HepG2 (cell line): ENCODE data around the gene TBL2. TPM values are rescaled to one million over a fixed set of nuclear protein-coding genes. Genes with fewer than 3 reads are reported as not detected.

ENCODE experiments used
- ATAD3A ChIP-seq: sonication (generic); formaldehyde crosslinking; IDR thresholded peaks from 2 replicates; pipeline ENCODE4 v1.4.0; 2020; ENCODE audit warnings: missing genetic modification reagents
- GATA4 ChIP-seq: sonication (generic); IDR thresholded peaks from 2 replicates; pipeline ENCODE4 v1.6.1; 2016; ENCODE audit warnings: antibody characterized with exemption, low read depth, borderline replicate concordance
- MEIS2 ChIP-seq: sonication (generic); formaldehyde crosslinking; IDR thresholded peaks from 2 replicates; pipeline ENCODE4 v1.9.0; 2021; ENCODE audit warnings: mild to moderate bottlenecking, missing genetic modification reagents
- NCOA1 ChIP-seq: sonication (generic); formaldehyde crosslinking; IDR thresholded peaks from 2 replicates; pipeline ENCODE4 v1.9.0; 2021; ENCODE audit warnings: missing genetic modification reagents
- YEATS2 ChIP-seq: sonication (generic); formaldehyde crosslinking; IDR thresholded peaks from 2 replicates; pipeline ENCODE4 v1.4.0; 2020; ENCODE audit warnings: missing genetic modification reagents, borderline replicate concordance
- ZNF3 ChIP-seq: IDR thresholded peaks from 2 replicates; pipeline ENCODE4 v1.7.0; 2017; ENCODE audit warnings: inconsistent platforms
- polyA plus RNA-seq, 8 experiments: library from polyadenylated mRNA; depleted of rRNA in 3 of 8; stranded (reverse) in 7 of 8; unstranded in 1 of 8; fragments of >200 nt; fragmentation: Illumina TruSeq in 4 of 8; extraction: Trizol in 4 of 8; gene quantifications; 2 replicates each; pipeline versions ENCODE4 v1.2.1 to v1.2.3, GENCODE V29; 2011 to 2016; ENCODE audit warnings: low read depth in 4 of 8, missing spikeins in 1 of 8, mixed read lengths in 1 of 8; ENCODE audit not compliant: insufficient read depth in 1 of 8
- total RNA-seq, 5 experiments: library from RNA; depleted of rRNA; stranded (reverse); fragments of >200 nt; fragmentation: Illumina TruSeq; extraction: Trizol; gene quantifications; 2 replicates each; pipeline ENCODE4 v1.2.3, GENCODE V29; 2016; ENCODE audit warnings: low read depth in 1 of 5
- TF ChIP-seq, protein P1 (sequence below): sonication (generic); formaldehyde crosslinking; IDR thresholded peaks from 2 replicates; pipeline ENCODE4 v1.4.0; 2020; ENCODE audit warnings: mild to moderate bottlenecking, missing genetic modification reagents, borderline replicate concordance
- TF ChIP-seq, protein P2 (sequence below), 2 experiments: fragments of 450-650 bp in 1 of 2; sonication (generic) in 1 of 2; formaldehyde crosslinking in 1 of 2; IDR thresholded peaks; 2 replicates each; pipeline versions ENCODE4 v1.6.1 to v1.8.0; 2016 to 2022; ENCODE audit warnings: antibody characterized with exemption in 1 of 2, mild to moderate bottlenecking in 1 of 2, missing genetic modification reagents in 1 of 2
- TF ChIP-seq, protein P3 (sequence below): sonication (generic); formaldehyde crosslinking; IDR thresholded peaks from 2 replicates; pipeline ENCODE4 v1.9.0; 2021; ENCODE audit warnings: missing genetic modification reagents, borderline replicate concordance

Gene TBL2
- total and polyA plus RNA-seq, 2 of the 13 experiments (the other 11 are each of a cell fraction or from before 2014, with no cell fraction given) = 43.4 to 47.2 TPM

DNA sequence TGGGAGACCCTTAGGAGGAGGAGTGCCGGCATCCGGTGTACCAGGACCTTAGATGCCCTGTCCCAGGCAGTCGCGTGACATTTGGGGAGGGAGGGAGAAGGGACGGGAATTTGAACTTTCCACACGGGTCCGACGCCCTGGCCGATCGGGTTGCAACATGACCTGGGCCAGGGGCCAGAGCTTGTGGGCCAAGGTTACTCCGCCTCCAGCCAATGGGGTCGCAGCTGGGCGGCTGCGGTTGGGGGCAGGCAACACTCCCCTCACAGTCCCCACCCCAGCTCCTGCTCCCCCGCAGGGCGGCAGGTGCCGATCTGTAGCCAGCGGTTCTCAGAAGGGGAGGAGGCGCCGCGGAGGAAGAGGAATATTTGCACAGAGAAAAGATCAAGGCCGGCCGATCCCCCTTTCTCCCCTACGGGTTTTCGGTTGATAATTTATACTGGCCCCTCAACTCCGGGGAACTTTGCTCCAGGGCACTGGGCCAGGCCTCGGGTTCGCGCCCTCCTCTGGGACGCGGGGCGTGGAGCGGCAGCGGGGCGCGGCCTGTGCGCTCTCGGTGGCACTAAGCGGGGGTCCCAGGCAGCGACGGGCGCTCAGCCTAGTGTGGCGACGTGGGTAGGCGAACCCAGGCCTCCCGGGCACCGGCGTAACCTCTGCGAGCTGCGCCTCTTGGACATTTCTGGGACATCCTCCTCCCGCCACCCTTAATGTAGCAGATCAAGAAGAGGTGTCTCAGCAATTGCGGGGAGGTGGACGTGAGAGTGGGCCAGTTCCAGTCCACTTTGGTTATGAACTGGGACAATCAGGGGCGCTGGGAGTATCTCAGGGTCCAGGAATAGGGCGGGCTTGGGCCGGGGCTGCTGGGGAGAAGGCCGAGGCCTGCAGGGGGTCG is 44.8 kb upstream of the TBL2 start (continued):
- TF ChIP-seq, protein P1, sequence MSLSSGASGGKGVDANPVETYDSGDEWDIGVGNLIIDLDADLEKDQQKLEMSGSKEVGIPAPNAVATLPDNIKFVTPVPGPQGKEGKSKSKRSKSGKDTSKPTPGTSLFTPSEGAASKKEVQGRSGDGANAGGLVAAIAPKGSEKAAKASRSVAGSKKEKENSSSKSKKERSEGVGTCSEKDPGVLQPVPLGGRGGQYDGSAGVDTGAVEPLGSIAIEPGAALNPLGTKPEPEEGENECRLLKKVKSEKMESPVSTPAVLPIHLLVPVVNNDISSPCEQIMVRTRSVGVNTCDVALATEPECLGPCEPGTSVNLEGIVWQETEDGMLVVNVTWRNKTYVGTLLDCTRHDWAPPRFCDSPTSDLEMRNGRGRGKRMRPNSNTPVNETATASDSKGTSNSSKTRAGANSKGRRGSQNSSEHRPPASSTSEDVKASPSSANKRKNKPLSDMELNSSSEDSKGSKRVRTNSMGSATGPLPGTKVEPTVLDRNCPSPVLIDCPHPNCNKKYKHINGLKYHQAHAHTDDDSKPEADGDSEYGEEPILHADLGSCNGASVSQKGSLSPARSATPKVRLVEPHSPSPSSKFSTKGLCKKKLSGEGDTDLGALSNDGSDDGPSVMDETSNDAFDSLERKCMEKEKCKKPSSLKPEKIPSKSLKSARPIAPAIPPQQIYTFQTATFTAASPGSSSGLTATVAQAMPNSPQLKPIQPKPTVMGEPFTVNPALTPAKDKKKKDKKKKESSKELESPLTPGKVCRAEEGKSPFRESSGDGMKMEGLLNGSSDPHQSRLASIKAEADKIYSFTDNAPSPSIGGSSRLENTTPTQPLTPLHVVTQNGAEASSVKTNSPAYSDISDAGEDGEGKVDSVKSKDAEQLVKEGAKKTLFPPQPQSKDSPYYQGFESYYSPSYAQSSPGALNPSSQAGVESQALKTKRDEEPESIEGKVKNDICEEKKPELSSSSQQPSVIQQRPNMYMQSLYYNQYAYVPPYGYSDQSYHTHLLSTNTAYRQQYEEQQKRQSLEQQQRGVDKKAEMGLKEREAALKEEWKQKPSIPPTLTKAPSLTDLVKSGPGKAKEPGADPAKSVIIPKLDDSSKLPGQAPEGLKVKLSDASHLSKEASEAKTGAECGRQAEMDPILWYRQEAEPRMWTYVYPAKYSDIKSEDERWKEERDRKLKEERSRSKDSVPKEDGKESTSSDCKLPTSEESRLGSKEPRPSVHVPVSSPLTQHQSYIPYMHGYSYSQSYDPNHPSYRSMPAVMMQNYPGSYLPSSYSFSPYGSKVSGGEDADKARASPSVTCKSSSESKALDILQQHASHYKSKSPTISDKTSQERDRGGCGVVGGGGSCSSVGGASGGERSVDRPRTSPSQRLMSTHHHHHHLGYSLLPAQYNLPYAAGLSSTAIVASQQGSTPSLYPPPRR (CRISPR knock-in tag) = peak; percentile 91
- TF ChIP-seq MEIS2 (CRISPR knock-in tag) (peak; percentile 24; the same call in 1 of the 2 replicates), NCOA1 (CRISPR knock-in tag) (peak; percentile 97), GATA4 (0 out of 2 replicates have a peak, but pooled peaks have one; percentile 40), ATAD3A (CRISPR knock-in tag) (no peak), ZNF3 (CRISPR knock-in tag) (no peak), YEATS2 (CRISPR knock-in tag) (no peak)
- TF ChIP-seq, protein P2, sequence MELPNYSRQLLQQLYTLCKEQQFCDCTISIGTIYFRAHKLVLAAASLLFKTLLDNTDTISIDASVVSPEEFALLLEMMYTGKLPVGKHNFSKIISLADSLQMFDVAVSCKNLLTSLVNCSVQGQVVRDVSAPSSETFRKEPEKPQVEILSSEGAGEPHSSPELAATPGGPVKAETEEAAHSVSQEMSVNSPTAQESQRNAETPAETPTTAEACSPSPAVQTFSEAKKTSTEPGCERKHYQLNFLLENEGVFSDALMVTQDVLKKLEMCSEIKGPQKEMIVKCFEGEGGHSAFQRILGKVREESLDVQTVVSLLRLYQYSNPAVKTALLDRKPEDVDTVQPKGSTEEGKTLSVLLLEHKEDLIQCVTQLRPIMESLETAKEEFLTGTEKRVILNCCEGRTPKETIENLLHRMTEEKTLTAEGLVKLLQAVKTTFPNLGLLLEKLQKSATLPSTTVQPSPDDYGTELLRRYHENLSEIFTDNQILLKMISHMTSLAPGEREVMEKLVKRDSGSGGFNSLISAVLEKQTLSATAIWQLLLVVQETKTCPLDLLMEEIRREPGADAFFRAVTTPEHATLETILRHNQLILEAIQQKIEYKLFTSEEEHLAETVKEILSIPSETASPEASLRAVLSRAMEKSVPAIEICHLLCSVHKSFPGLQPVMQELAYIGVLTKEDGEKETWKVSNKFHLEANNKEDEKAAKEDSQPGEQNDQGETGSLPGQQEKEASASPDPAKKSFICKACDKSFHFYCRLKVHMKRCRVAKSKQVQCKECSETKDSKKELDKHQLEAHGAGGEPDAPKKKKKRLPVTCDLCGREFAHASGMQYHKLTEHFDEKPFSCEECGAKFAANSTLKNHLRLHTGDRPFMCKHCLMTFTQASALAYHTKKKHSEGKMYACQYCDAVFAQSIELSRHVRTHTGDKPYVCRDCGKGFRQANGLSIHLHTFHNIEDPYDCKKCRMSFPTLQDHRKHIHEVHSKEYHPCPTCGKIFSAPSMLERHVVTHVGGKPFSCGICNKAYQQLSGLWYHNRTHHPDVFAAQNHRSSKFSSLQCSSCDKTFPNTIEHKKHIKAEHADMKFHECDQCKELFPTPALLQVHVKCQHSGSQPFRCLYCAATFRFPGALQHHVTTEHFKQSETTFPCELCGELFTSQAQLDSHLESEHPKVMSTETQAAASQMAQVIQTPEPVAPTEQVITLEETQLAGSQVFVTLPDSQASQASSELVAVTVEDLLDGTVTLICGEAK (IDR thresholded peaks at IDR 0.05) = no peak
- TF ChIP-seq, protein P2 (CRISPR knock-in tag; IDR thresholded peaks at IDR 0.05) = peak; percentile 86
- TF ChIP-seq, protein P3, sequence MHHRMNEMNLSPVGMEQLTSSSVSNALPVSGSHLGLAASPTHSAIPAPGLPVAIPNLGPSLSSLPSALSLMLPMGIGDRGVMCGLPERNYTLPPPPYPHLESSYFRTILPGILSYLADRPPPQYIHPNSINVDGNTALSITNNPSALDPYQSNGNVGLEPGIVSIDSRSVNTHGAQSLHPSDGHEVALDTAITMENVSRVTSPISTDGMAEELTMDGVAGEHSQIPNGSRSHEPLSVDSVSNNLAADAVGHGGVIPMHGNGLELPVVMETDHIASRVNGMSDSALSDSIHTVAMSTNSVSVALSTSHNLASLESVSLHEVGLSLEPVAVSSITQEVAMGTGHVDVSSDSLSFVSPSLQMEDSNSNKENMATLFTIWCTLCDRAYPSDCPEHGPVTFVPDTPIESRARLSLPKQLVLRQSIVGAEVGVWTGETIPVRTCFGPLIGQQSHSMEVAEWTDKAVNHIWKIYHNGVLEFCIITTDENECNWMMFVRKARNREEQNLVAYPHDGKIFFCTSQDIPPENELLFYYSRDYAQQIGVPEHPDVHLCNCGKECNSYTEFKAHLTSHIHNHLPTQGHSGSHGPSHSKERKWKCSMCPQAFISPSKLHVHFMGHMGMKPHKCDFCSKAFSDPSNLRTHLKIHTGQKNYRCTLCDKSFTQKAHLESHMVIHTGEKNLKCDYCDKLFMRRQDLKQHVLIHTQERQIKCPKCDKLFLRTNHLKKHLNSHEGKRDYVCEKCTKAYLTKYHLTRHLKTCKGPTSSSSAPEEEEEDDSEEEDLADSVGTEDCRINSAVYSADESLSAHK = no peak
